NCI-H748 (cell line): ENCODE data around the gene CNDP2.

Experiments used
- DNase-seq: peaks from one replicate; lab custom pipeline; 2025; ENCODE audit not compliant: unreplicated experiment; lab: John Stamatoyannopoulos, UW

Gene CNDP2

GRCh38 chr18:74569401-74569800 lies 73.2 kb downstream of the CNDP2 start:
- no peak for DNase-seq

DNA sequence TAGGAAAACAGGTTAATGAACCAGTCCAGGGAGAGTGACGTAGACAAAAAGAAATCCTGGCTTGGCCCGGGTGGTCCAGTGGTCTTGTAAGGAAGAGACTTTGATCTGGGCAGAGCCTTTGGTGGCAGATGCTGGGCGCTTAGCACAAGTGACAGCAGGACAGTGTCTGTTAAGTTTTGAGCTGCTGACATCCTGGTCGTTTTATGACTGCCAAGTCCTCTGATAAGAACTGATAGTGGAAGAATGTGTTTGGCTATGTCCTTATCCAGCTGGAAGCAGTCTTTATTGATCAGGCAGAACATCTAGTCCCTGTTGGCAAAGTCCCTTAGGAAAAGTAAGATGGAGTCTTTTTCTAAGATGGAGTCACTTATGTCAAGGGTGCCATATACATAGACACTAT lies 74.1 kb downstream of the CNDP2 start:
- no peak for DNase-seq

DNA sequence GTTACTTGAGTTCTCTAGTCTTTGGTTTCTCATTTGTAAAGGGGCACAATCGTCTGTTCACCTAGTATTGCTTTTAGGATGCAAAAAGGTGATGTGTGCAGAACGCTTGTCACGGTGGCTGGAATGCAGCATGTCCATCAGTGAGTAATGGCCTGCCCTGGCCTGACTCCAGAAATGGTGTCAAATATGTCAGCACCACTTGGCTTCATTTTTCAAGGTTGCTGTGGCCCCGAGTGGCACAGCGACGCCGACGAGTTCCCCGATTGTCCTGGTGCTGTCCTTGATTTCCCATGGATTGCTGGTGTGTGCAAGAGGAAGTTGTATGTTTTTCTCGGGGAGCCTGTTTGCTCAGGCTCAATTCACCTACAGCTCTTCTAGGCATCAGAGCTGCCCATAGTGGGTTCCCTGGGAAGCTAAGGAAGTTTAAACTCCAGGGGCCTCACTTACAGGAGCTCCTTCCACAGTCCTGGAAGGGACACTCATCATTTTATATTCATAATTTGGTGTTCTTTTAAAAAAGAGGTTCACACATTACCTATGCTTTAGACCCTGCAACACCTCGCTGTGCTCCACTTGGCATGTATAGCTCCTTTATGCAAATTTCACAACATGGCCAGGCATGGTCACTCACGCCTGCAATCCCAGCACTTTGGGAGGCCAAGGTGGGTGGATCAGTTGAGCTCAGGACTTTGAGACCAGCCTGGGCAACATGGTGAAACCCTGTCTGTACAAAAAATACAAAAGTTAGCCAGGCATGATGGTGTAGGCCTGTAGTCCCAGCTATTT lies 75.9 kb downstream of the CNDP2 start:
- no peak for DNase-seq

DNA sequence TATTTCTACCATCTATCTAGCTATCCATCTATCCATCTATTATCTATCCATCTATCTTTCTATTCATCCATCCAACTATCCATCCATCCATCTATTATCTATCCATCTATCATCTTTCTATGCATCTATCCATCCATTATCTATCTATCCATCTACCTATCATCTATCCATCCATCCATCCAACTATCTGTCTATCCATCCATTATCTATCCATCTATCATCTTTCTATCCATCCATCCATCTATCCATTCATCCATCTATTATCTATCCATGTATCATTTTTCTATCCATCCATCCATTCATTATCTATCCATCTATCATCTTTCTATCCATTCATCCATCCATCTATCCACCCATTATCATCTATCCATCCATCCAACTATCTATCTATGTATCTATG lies 76.9 kb downstream of the CNDP2 start:
- no peak for DNase-seq
